ENCODE data around the gene ZNF629. TPM values are rescaled to one million over a fixed set of nuclear protein-coding genes. Genes with fewer than 3 reads are reported as not detected.

Gene ZNF629
- total RNA-seq, 2 experiments from 2014 or later: 1.0 to 1.2 TPM

DNA sequence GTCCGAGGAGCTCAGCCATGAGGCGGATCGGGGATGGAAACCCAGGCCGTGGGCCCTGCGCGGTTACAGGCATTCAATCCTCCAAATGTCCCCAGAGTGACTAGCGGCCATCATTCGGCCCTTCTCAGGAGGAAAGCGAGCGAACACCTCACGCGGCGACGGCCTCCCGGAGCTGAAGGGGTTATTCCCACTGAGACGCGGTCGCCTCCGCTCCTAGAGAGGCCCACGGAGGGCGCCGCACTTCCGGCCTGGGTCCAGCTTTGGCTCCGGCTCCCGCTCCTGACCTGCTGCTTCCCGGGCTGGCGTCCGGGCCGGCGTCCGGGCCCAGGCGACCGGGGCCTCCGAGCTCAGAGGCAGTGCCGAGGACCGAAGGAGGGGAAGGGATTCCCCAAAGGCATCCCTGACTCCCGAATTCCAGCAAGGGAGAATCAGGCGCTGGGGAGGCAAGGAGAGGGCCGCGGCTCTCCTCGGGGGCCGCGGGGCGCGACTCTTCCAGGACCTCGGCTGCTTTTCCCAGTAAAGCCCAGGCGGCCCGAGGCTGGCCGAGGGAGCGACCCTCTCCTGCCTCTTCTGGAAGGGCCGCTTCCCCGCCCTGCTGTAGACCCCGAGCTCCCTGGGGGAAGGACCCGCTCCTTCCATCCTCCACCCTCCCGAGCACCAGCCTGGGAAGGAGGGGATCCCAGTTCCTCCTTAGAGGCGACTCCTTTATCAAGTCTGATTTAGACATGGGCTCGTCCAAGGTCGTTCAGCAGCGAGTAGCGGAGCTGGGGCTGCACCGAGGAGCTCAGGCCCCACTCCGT lies 18.6 kb upstream of the ZNF629 start:
- ChIA-PET CTCF (interaction anchor here (0.9 to 2.5 kb wide), 4 partner anchors 9 to 136 kb away, joined by 3 to 27 read pairs (median 4); no protein-coding TSS in a partner anchor), POLR2A (interaction anchor here (1.1 to 1.9 kb wide), 2 partner anchors 9 to 40 kb away, joined by 3 to 14 read pairs; no protein-coding TSS in a partner anchor)
- H3K27me3 Mint-ChIP-seq: peaks cover 13% of the 10 kb centered on the region
- H3K4me3 Mint-ChIP-seq: peak overlapping the region; percentile 43
- H3K36me3 Mint-ChIP-seq (ENCODE audit: low read depth): peaks cover 3% of the 10 kb centered on the region
- DNase-seq: peak; percentile 25
- H3K27ac Mint-ChIP-seq: no peak overlapping the region
- no peaks in the 10 kb centered on the region for H3K9me3 Mint-ChIP-seq
- peaks cover 23% of the 10 kb centered on the region for H3K4me1 Mint-ChIP-seq

DNA sequence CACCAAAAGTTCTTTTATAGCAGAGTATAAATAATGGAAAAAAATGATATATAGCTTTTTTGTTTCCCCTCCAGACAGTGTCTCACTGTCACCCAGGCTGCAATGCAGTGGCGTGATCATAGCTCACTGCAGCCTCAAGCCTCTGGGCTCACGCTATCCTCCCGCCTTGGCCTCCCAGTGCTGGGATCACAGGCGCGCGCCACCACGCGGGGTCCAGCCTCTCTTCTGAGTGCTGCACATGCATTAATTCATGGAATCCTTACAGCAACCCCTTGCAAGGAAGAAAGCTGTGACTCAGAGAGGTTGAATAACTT lies 18.0 kb upstream of the ZNF629 start:
- H3K36me3 Mint-ChIP-seq (ENCODE audit: low read depth): peaks cover 3% of the 10 kb centered on the region
- ChIA-PET CTCF (interaction anchor here (0.9 to 2.5 kb wide), 4 partner anchors 9 to 137 kb away, joined by 3 to 27 read pairs (median 4); no protein-coding TSS in a partner anchor), POLR2A (interaction anchor here (1.9 kb wide), 1 partner anchor 9 kb away, joined by 14 read pairs; no protein-coding TSS in a partner anchor)
- DNase-seq: no peak
- peaks cover 14% of the 10 kb centered on the region for H3K27me3 Mint-ChIP-seq
- H3K27ac Mint-ChIP-seq: no peak overlapping the region
- H3K4me3 Mint-ChIP-seq: peak overlapping the region; percentile 43
- H3K4me1 Mint-ChIP-seq: peaks cover 23% of the 10 kb centered on the region
- H3K9me3 Mint-ChIP-seq: no peaks in the 10 kb centered on the region

GRCh38 chr16:30802936-30803335 lies 15.9 kb upstream of the ZNF629 start:
- ChIA-PET POLR2A (interaction anchor here (0.7 to 1.6 kb wide), 2 partner anchors 12 to 109 kb away, joined by 3 to 8 read pairs; no protein-coding TSS in a partner anchor), CTCF (interaction anchor here (2.2 to 2.3 kb wide), 2 partner anchors 12 to 42 kb away, joined by 6 to 14 read pairs; no protein-coding TSS in a partner anchor)
- peaks cover 3% of the 10 kb centered on the region for H3K36me3 Mint-ChIP-seq (ENCODE audit: low read depth)
- H3K27me3 Mint-ChIP-seq: peaks cover 14% of the 10 kb centered on the region
- peaks cover 23% of the 10 kb centered on the region for H3K4me1 Mint-ChIP-seq
- no peaks in the 10 kb centered on the region for H3K9me3 Mint-ChIP-seq
- no peak for DNase-seq
- H3K27ac Mint-ChIP-seq: no peak overlapping the region
- no peak overlapping the region for H3K4me3 Mint-ChIP-seq

DNA sequence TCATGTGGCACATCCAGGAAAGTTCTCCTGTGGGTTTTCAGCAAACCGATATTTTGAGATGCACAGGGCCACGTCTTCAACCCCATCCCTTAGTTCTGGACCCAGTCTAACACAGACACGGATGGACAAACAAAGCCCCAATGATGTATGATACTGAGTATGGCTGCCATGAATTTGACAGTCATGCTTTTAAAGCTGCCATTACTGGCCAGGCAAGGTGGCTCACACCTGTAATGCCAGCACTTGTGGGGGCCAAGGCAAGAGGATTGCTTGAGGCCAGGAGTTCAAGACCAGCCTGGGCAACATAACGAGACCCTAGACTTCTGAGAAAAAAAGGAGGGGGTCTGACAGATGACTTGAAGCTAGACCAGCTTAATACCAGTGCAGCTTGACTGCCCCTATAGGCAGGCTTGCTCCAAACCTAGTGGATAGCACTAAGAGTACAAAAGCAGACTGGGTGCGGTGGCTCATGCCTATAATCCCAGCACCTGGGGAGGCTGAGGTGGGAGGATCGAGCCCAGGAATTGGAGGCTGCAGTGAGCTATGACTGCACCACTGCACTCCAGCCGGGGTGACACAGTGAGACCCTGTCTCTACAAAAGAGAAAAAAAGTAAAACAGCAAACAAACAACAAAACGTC lies 10.8 kb upstream of the ZNF629 start:
- POLR2A ChIA-PET: interaction anchor here (1.0 kb wide), 1 partner anchor 50 kb away, joined by 3 read pairs; no protein-coding TSS in a partner anchor

DNA sequence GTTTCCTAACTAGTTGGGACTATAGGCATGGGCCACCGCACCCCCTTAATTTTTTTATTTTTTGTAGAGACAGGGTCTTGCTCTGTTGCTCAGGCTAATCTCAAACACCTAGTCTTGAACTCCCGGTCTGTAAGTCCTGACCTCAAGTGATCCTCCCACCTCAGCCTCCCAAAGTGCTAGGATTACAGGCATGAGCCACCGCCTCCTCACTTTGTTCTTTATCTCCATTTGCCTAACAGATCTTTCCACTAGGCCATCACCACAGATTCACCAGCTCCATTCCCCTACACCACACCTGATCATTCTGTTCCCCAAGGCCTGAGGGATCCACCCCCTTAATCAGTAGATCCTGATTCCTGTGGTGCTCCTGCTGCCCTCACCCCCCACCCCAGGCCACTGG lies 7.6 kb upstream of the ZNF629 start:
- Mint-ChIP-seq H3K4me1 (no peaks in the 10 kb centered on the region), H3K36me3 (ENCODE audit: low read depth) (no peaks in the 10 kb centered on the region), H3K27me3 (no peaks in the 10 kb centered on the region), H3K4me3 (no peak overlapping the region), H3K9me3 (no peaks in the 10 kb centered on the region), H3K27ac (no peak overlapping the region)
- no peak for DNase-seq
- ChIA-PET CTCF (no interaction called here), POLR2A (no interaction called here)

More for the DNA sequence above, 10.8 kb upstream of the ZNF629 start:
- Mint-ChIP-seq H3K27me3 (peaks cover 1% of the 10 kb centered on the region), H3K4me3 (no peak overlapping the region), H3K9me3 (no peaks in the 10 kb centered on the region), H3K27ac (no peak overlapping the region), H3K4me1 (peaks cover 2% of the 10 kb centered on the region), H3K36me3 (ENCODE audit: low read depth) (no peaks in the 10 kb centered on the region)
- no peak for DNase-seq
- CTCF ChIA-PET: interaction anchor here (0.8 to 1.4 kb wide), 6 partner anchors 11 to 26 kb away, joined by 3 to 8 read pairs (median 4); no protein-coding TSS in a partner anchor

GRCh38 chr16:30793508-30794069 lies 6.6 kb upstream of the ZNF629 start:
- no peaks in the 10 kb centered on the region for H3K9me3 Mint-ChIP-seq
- CTCF ChIA-PET: interaction anchor here (0.6 to 2.9 kb wide), 4 partner anchors 11 to 108 kb away, joined by 3 to 9 read pairs (median 4); no protein-coding TSS in a partner anchor
- no peak overlapping the region for H3K4me3 Mint-ChIP-seq
- POLR2A ChIA-PET: interaction anchor here (0.6 to 1.2 kb wide), 2 partner anchors 15 to 19 kb away, joined by 3 read pairs; no protein-coding TSS in a partner anchor
- H3K27me3 Mint-ChIP-seq: no peaks in the 10 kb centered on the region
- no peaks in the 10 kb centered on the region for H3K4me1 Mint-ChIP-seq
- DNase-seq: no peak
- no peak overlapping the region for H3K27ac Mint-ChIP-seq
- H3K36me3 Mint-ChIP-seq (ENCODE audit: low read depth): no peaks in the 10 kb centered on the region

DNA sequence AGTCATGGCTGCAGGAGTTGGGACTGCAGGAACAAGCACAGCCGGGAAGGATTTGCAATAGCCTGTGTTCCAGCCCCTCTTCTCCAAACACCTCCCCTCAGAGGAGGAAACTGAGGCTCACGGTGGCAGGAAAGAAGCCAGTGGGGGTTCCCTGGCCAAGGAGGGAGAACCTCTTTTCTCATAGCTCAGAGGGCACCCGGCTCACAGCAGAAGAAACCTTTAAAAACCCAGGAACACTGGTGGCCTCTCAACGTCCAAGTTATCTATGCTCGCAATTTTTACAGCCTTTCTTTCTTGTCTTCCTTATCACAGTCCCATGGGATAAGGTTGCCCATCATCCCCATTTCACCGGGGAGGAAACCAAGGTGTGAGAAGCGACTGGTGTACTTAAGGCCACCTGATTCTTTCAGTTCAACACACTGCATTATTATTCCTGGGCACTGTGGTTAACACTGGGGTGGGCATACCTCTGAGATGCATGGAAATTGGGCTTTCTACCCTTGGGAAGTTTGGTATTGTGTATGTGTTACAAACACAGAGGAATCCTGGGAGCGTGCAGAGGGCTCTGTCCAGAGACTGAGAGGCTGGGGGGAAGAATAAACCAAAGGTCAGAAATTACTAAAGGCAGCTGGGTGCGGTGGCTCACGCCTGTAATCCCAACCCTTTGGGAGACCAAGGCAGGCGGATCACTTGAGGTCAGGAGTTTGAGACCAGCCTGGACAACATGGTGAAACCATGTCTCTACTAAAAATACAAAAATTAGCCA lies 791 bp upstream of the ZNF629 start:
- ChIA-PET CTCF (no interaction called here), POLR2A (no interaction called here)
- Mint-ChIP-seq H3K36me3 (ENCODE audit: low read depth) (no peaks in the 10 kb centered on the region), H3K27me3 (peaks cover 29% of the 10 kb centered on the region), H3K27ac (no peak overlapping the region), H3K4me1 (peaks cover 10% of the 10 kb centered on the region), H3K4me3 (peak overlapping the region; percentile 69), H3K9me3 (no peaks in the 10 kb centered on the region)
- DNase-seq: no peak

DNA sequence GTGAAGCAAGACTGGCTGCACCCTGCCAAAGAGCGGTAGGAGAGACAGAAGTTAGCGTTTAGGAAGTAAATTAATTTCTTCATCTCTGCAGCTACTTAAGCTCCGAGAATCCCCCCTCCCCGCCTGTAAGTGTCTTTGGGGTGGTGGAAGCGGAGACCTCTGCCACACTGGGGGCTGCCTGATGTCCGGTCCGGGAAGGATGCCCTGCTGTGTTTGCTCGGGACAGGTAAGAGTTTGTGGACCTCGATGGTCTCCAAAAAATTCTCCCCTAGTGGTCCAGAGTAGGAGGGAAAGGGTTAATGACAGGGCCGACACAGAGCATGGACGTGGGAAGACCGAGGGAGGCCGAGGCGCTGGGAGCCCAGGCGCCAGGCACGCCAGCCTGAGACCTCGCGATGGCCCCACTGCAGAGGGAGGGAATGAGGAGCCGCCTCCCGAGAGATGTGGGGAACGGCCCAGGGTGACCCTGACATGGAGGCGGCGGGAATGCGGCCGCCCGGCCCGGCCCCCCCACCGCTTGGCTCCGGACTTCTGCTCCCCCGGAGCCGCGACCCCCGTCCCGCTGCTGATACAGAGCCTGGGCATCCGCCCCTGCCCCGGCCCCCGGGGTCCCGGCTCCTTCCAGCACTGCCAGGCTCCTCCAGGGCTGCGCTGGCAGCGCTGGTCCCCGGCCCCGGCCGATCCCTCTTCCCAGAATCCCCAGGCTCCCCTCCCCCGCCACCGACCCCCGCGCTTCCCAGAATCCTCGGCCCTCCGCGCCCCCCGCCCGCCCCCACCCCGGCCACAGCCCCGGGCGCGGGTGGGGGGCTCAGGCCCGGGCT lies 680 bp downstream of the ZNF629 start:
- ChIA-PET POLR2A (interaction anchor here (0.7 to 2.9 kb wide), 2 partner anchors 10 to 11 kb away, joined by 3 to 8 read pairs; no protein-coding TSS in a partner anchor), CTCF (interaction anchor here (1.3 kb wide), 1 partner anchor 116 kb away, joined by 5 read pairs; no protein-coding TSS in a partner anchor)
- DNase-seq: no peak
- H3K27ac Mint-ChIP-seq: no peak overlapping the region
- peak overlapping the region; percentile 39 for H3K4me3 Mint-ChIP-seq
- peaks cover 10% of the 10 kb centered on the region for H3K4me1 Mint-ChIP-seq
- H3K9me3 Mint-ChIP-seq: no peaks in the 10 kb centered on the region
- H3K27me3 Mint-ChIP-seq: peaks cover 29% of the 10 kb centered on the region
- H3K36me3 Mint-ChIP-seq (ENCODE audit: low read depth): no peaks in the 10 kb centered on the region

DNA sequence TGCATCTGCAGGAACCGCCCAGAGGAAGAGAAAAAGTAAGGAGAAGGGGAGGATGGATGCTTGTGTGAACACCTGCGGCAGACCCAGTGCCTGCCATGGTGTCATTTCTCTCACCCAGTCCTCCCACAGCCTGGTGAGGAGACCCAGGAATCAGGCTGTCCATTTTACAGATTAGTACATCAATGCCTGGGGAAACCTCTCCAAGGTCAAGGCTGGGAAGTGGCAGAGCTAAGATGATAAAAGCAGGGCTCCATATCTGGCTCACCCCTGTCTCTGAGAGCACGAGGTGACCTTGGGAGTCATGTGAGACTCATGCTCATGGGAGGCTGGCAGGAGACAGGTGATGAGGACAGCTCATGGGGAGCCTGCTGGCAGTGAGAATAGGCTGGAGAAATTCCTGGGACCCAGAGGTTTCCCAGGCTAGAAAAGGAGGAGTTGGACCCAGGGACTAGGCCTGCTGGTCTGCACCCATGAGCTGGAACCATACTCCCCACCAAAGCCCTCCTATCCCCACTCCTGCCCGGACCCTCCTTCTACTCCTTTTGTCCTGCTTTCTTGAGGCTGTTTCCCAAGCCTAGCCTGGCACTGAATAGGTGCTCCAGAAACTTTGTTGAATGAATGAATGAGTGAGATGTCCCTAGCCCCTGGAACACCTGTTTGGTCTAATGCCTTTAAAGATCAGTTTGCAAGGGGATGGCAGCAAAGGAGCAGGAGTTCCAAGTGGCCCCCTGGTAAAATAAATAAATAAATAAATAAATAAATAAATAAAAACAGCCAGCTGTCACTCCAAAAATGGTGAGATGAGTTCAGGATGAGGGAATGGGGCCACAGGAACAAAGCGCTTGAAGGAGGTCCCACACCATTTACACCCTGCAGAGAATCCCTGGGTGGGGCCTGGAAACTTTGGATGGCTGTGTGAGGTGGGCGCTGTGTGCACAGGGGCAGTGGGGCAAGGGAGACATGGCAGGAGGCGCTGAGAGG lies 1.6 kb downstream of the ZNF629 start:
- H3K27me3 Mint-ChIP-seq: peaks cover 29% of the 10 kb centered on the region
- POLR2A ChIA-PET: interaction anchor here (0.7 to 2.9 kb wide), 2 partner anchors 9 to 10 kb away, joined by 3 to 8 read pairs; no protein-coding TSS in a partner anchor
- H3K4me3 Mint-ChIP-seq: peak overlapping the region; percentile 13

GRCh38 chr16:30784215-30784614 lies 2.8 kb downstream of the ZNF629 start:
- ChIA-PET POLR2A (interaction anchor here (2.9 kb wide), 1 partner anchor 9 kb away, joined by 8 read pairs; no protein-coding TSS in a partner anchor), CTCF (no interaction called here)
- Mint-ChIP-seq H3K4me3 (no peak overlapping the region), H3K36me3 (ENCODE audit: low read depth) (no peaks in the 10 kb centered on the region), H3K4me1 (peaks cover 10% of the 10 kb centered on the region), H3K27ac (no peak overlapping the region), H3K9me3 (no peaks in the 10 kb centered on the region), H3K27me3 (peaks cover 29% of the 10 kb centered on the region)
- no peak for DNase-seq

More for the DNA sequence above, 1.6 kb downstream of the ZNF629 start:
- Mint-ChIP-seq H3K27ac (no peak overlapping the region), H3K36me3 (ENCODE audit: low read depth) (no peaks in the 10 kb centered on the region), H3K9me3 (no peaks in the 10 kb centered on the region), H3K4me1 (peaks cover 10% of the 10 kb centered on the region)
- CTCF ChIA-PET: interaction anchor here (0.5 to 1.3 kb wide), 2 partner anchors 117 to 652 kb away, joined by 4 to 5 read pairs; no protein-coding TSS in a partner anchor
- no peak for DNase-seq

Measured in activated CD4-positive, alpha-beta memory T cell treated with anti-CD3 and anti-CD28 coated beads, Interleukin-2, amount 10 ng/mL, durations not matched to agents 7 days and 5 days (primary cell).